Measurements from ENCODE around the gene PPP1R1C. TPM values are rescaled to one million over a fixed set of nuclear protein-coding genes. Genes with fewer than 3 reads are reported as not detected.

Gene PPP1R1C
- total and polyA plus RNA-seq, 2 of the 13 experiments (the other 11 are each of a cell fraction or from before 2014, with no cell fraction given): 1.5 to 3.5 TPM

DNA sequence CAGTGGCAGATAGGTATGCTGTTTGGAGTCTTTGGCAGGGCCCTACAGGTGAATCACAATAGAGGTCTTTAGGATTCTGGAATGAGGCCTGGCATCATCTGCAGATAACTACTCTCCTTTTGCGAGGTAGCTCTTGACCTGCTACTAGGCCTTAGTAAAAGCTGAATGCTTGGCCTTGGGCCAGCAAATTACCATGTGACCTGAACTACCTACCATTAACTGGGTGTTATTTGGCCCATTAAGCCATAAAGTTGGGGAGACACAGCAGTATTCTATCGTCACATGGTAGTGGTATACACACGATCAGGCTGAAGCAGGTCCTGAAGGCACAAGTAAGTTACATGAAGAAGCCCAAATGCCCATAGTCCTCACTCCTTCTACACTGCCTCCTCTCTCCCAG lies 178.2 kb downstream of the PPP1R1C start:
- POLR2A ChIA-PET: no interaction called here
- 17% methylated on average over 3 of the region's 3 CpGs for WGBS (ENCODE audit: low lambda C conversion rate)
- Histone ChIP-seq H3K9me3 (ENCODE audit: low read length) (no peaks in the 10 kb centered on the region), H3K27me3 (ENCODE audit: control insufficient read depth in 1 of 2, insufficient read depth in 2 of 2, low read length in 2 of 2) (no peaks in the 10 kb centered on the region), H3K27ac (ENCODE audit: extremely low read length, insufficient read depth, low read length) (no peak overlapping the region), H3K9ac (ENCODE audit: insufficient read depth, low read depth, low read length) (no peak overlapping the region), H3K4me2 (ENCODE audit: low read depth, low read length) (no peak overlapping the region), H2AFZ (ENCODE audit: low read length) (no peak overlapping the region), H3K36me3 (replicated peaks in 1 of 2; ENCODE audit: control insufficient read depth in 1 of 2, insufficient read depth in 2 of 2, low read length in 2 of 2) (no peaks in the 10 kb centered on the region), H3K4me1 (ENCODE audit: insufficient read depth, low read length) (no peaks in the 10 kb centered on the region), H3K4me3 (replicated peaks in 1 of 3; ENCODE audit: insufficient read depth in 1 of 3, low read depth in 2 of 3, low read length in 3 of 3) (no peak overlapping the region), H4K20me1 (ENCODE audit: insufficient read depth, low read length) (no peaks in the 10 kb centered on the region), H3K79me2 (ENCODE audit: insufficient read depth, low read length) (no peaks in the 10 kb centered on the region)
- DNase-seq (ENCODE audit: low spot score) (no peak), FAIRE-seq (no peak), ATAC-seq (no peak)
- in situ Hi-C loops (cut with HindIII; ENCODE audit: extremely low pct_ligation_motif_present, low pct_unique_long_range_greater_than_20kb) (no loop called here), intact Hi-C loops (cut with micrococcal nuclease; ENCODE audit: unreplicated experiment) (no loop called here)
- TF ChIP-seq MLLT10 (CRISPR knock-in tag; IDR thresholded peaks at IDR 0.05): no peak
- no peak for TF ChIP-seq ZFY (CRISPR knock-in tag; IDR thresholded peaks at IDR 0.05)
- no peak for TF ChIP-seq TFE3 (CRISPR knock-in tag; IDR thresholded peaks at IDR 0.05)
- TF ChIP-seq NR2C2 (CRISPR knock-in tag; IDR thresholded peaks at IDR 0.05; ENCODE audit: borderline replicate concordance): no peak
- no peak for TF ChIP-seq SRSF9 (IDR thresholded peaks at IDR 0.05; ENCODE audit: borderline replicate concordance, insufficient read depth, low read depth, low read length, poor library complexity, severe bottlenecking)
- no peak for TF ChIP-seq REST (IDR thresholded peaks at IDR 0.05; ENCODE audit: borderline replicate concordance in 1 of 2, low read depth in 1 of 2, low read length in 2 of 2)
- CTCF ChIA-PET (ENCODE audit: low intra/inter-chr PET ratio, low total read pairs): no interaction called here
- BruUV-seq (replicated peaks): no TSS peak
